GM12878 (cell line): ENCODE results near the gene ELN. TPM values are rescaled to one million over a fixed set of nuclear protein-coding genes. Genes with fewer than 3 reads are reported as not detected.

Source experiments
- ATAC-seq: fragments of 200-7000 bp; cut with Tn5 transposase; 3 replicates; pipeline ENCODE4 v1.9.1; 2020; ENCODE audit warnings: mild to moderate bottlenecking, moderate library complexity
- BruUV-seq: library from RNA; stranded (reverse); fragments of 400-500 nt; replicated peaks from 2 replicates; lab custom pipeline; 2021; lab: Mats Ljungman, UMichigan
- CTCF ChIA-PET: fragments of 300-600 bp; sonication (Branson Sonifier 250); formaldehyde crosslinking; extraction: SDS; loops from one replicate; lab custom pipeline; 2021; ENCODE audit warnings: inconsistent platforms; lab: Yijun Ruan, JAX
- POLR2A ChIA-PET: fragments of 350-600 bp; formaldehyde crosslinking; extraction: SDS; loops from one replicate; lab custom pipeline; 2021; ENCODE audit warnings: inconsistent platforms; lab: Charles Lee
- RAD21 ChIA-PET: fragments of 300-600 bp; sonication (Branson Sonifier 250); formaldehyde crosslinking; loops from one replicate; lab custom pipeline; 2023; ENCODE audit warnings: antibody characterized with exemption; ENCODE audit not compliant: unreplicated experiment; lab: Charles Lee
- SMC1A ChIA-PET: fragments of 300-600 bp; sonication (Branson Sonifier 250); formaldehyde crosslinking; loops from one replicate; lab custom pipeline; 2023; ENCODE audit not compliant: unreplicated experiment, uncharacterized antibody; lab: Charles Lee
- DNase-seq: peaks from one replicate; pipeline ENCODE4 v3.0.0-alpha.2; 2011; ENCODE audit warnings: low read depth, low spot score
- FAIRE-seq: peaks from 3 replicates; lab custom pipeline; 2011; peaks lifted over from hg19 to GRCh38; lab: Jason Lieb, UNC
- H2AFZ ChIP-seq: 2 replicates; pipeline ENCODE4 v1.6.0; 2011; ENCODE audit warnings: low read depth, low read length, control low read depth; ENCODE audit not compliant: control insufficient read depth
- H3K27ac ChIP-seq: 2 replicates; pipeline ENCODE4 v1.5.1; 2011; ENCODE audit warnings: control low read depth; ENCODE audit not compliant: control insufficient read depth, insufficient read depth
- H3K27me3 ChIP-seq, 2 experiments: replicated peaks in 1 of 2; 2 replicates each; pipeline versions ENCODE4 v1.6.0 to v1.6.1; 2011; ENCODE audit warnings: low read length in 1 of 2; ENCODE audit not compliant: control insufficient read depth in 2 of 2, insufficient read depth in 2 of 2
- H3K36me3 ChIP-seq, 2 experiments: 2 replicates each; pipeline ENCODE4 v1.5.1; 2011; ENCODE audit warnings: low read length in 1 of 2; ENCODE audit not compliant: control insufficient read depth in 2 of 2, insufficient read depth in 2 of 2
- H3K4me1 ChIP-seq: 2 replicates; pipeline ENCODE4 v1.6.1; 2011; ENCODE audit warnings: mild to moderate bottlenecking, low read length, moderate library complexity, mixed read lengths; ENCODE audit not compliant: control insufficient read depth, insufficient read depth
- H3K4me2 ChIP-seq: 2 replicates; pipeline ENCODE4 v1.6.0; 2011; ENCODE audit warnings: control low read depth; ENCODE audit not compliant: control insufficient read depth, insufficient read depth
- H3K4me3 ChIP-seq: fragments of 200-600 bp; sonication (generic); 2 replicates; pipeline ENCODE4 v1.5.1; 2016
- H3K79me2 ChIP-seq: 2 replicates; pipeline ENCODE4 v1.6.0; 2011; ENCODE audit warnings: low read length; ENCODE audit not compliant: control insufficient read depth, insufficient read depth
- H3K9ac ChIP-seq: 2 replicates; pipeline ENCODE4 v1.8.0; 2011; ENCODE audit warnings: low read length, control low read depth, mixed read lengths; ENCODE audit not compliant: control insufficient read depth, insufficient read depth
- H3K9me3 ChIP-seq: replicated peaks from 3 replicates; pipeline ENCODE4 v1.5.1; 2011; ENCODE audit warnings: mild to moderate bottlenecking, low read length; ENCODE audit not compliant: control insufficient read depth, insufficient read depth
- H4K20me1 ChIP-seq: 2 replicates; pipeline ENCODE4 v1.6.0; 2011; ENCODE audit not compliant: control insufficient read depth, insufficient read depth
- JUND ChIP-seq: IDR thresholded peaks from 2 replicates; pipeline ENCODE4 v1.6.1; 2012; ENCODE audit warnings: low read depth, mild to moderate bottlenecking, low read length, improper control_type of control experiment, moderate library complexity
- KAT2A ChIP-seq: conservative IDR thresholded peaks from 2 replicates; pipeline ENCODE4 v1.6.1; 2011; ENCODE audit warnings: low read depth, low read length; ENCODE audit not compliant: control insufficient read depth
- NBN ChIP-seq: fragments of 450-650 bp; IDR thresholded peaks from 2 replicates; pipeline ENCODE4 v1.6.1; 2016
- NR2C2 ChIP-seq: IDR thresholded peaks from 2 replicates; pipeline ENCODE4 v1.6.1; 2011; ENCODE audit warnings: borderline replicate concordance, low read depth; ENCODE audit not compliant: control insufficient read depth, insufficient read length
- NR2F1 ChIP-seq: fragments of 450-650 bp; conservative IDR thresholded peaks from 2 replicates; pipeline ENCODE4 v1.6.1; 2017; ENCODE audit warnings: mild to moderate bottlenecking
- PML ChIP-seq: IDR thresholded peaks from 2 replicates; pipeline ENCODE4 v1.6.1; 2012; ENCODE audit warnings: low read length, inconsistent platforms
- POLR2AphosphoS2 ChIP-seq: IDR thresholded peaks from 2 replicates; pipeline ENCODE4 v1.6.1; 2011; ENCODE audit warnings: low read depth, mild to moderate bottlenecking, low read length, improper control_type of control experiment, moderate library complexity
- SPI1 ChIP-seq: IDR thresholded peaks from 2 replicates; pipeline ENCODE4 v1.6.1; 2011; ENCODE audit warnings: low read depth, mild to moderate bottlenecking, low read length, moderate library complexity, borderline replicate concordance; ENCODE audit not compliant: insufficient read depth
- WRNIP1 ChIP-seq: IDR thresholded peaks from 2 replicates; pipeline ENCODE4 v1.6.1; 2011; ENCODE audit warnings: low read depth, low read length, improper control_type of control experiment, borderline replicate concordance
- YY1 ChIP-seq: IDR thresholded peaks from 2 replicates; pipeline ENCODE4 v1.6.1; 2011; ENCODE audit warnings: low read depth, mild to moderate bottlenecking, low read length
- ZSCAN29 ChIP-seq: fragments of 450-650 bp; IDR thresholded peaks from 2 replicates; pipeline ENCODE4 v1.6.1; 2017; ENCODE audit warnings: mild to moderate bottlenecking, moderate library complexity
- WGBS: methylation state at CpG from one replicate; pipeline ENCODE4 v1.1.6; 2016; ENCODE audit warnings: low lambda C conversion rate; ENCODE audit not compliant: insufficient replicate concordance, insufficient coverage; ENCODE audit errors: missing lambda C conversion rate; 5-methylcytosine and 5-hydroxymethylcytosine counted together
- in situ Hi-C: fragments of 300-500 bp; cut with MboI; formaldehyde crosslinking; loops from 9 replicates; pipeline ENCODE4 v1.14.3; 2018; ENCODE audit warnings: mixed read lengths
- intact Hi-C: fragments of 100-400 bp; cut with micrococcal nuclease; formaldehyde crosslinking; loops from one replicate; pipeline ENCODE4 v1.14.2; 2022; ENCODE audit not compliant: unreplicated experiment
- polyA plus RNA-seq, 11 experiments: library from polyadenylated mRNA; depleted of rRNA in 4 of 11; unstranded in 6 of 11; stranded (reverse) in 5 of 11; fragments of >200 nt; fragmentation: Nextera tagmentation in 4 of 11; fragmentation: Illumina TruSeq in 1 of 11; extraction: Ambion mirVana in 4 of 11; extraction: Trizol in 1 of 11; gene quantifications; 1 replicate in 1 of 11; 2 replicates in 10 of 11; pipeline versions ENCODE4 v1.2.1 to v1.2.3, GENCODE V29; 2011 to 2016; ENCODE audit warnings: inconsistent platforms in 2 of 11, missing spikeins in 2 of 11, low read depth in 1 of 11
- total RNA-seq, 4 experiments: library from RNA; depleted of rRNA in 3 of 4; stranded (reverse); fragments of >200 nt in 3 of 4; fragmentation: Illumina TruSeq in 1 of 4; extraction: Trizol in 1 of 4; gene quantifications; 2 replicates each; pipeline versions ENCODE4 v1.2.1 to v1.2.3, GENCODE V29; 2013 to 2021
- TF ChIP-seq, protein P1 (sequence below): IDR thresholded peaks from 2 replicates; pipeline ENCODE4 v1.6.1; 2012; ENCODE audit warnings: low read depth, low read length, improper control_type of control experiment
- TF ChIP-seq, protein P2 (sequence below): fragments of 450-650 bp; conservative IDR thresholded peaks from 2 replicates; pipeline ENCODE4 v1.6.1; 2017; ENCODE audit warnings: mild to moderate bottlenecking, moderate library complexity
- TF ChIP-seq, protein P3 (sequence below): fragments of 450-650 bp; IDR thresholded peaks from 2 replicates; pipeline ENCODE4 v1.6.1; 2018; ENCODE audit warnings: mild to moderate bottlenecking, low read depth, moderate library complexity; ENCODE audit not compliant: partially characterized antibody
- TF ChIP-seq, protein P4 (sequence below): IDR thresholded peaks from 2 replicates; pipeline ENCODE4 v1.6.1; 2012; ENCODE audit warnings: low read length, inconsistent platforms

Gene ELN
- total and polyA plus RNA-seq, 10 of the 15 experiments (the other 5 are each of a cell fraction or from before 2014, with no cell fraction given) = 0.08 to 0.27 (median 0.23) TPM; not detected in 7

DNA sequence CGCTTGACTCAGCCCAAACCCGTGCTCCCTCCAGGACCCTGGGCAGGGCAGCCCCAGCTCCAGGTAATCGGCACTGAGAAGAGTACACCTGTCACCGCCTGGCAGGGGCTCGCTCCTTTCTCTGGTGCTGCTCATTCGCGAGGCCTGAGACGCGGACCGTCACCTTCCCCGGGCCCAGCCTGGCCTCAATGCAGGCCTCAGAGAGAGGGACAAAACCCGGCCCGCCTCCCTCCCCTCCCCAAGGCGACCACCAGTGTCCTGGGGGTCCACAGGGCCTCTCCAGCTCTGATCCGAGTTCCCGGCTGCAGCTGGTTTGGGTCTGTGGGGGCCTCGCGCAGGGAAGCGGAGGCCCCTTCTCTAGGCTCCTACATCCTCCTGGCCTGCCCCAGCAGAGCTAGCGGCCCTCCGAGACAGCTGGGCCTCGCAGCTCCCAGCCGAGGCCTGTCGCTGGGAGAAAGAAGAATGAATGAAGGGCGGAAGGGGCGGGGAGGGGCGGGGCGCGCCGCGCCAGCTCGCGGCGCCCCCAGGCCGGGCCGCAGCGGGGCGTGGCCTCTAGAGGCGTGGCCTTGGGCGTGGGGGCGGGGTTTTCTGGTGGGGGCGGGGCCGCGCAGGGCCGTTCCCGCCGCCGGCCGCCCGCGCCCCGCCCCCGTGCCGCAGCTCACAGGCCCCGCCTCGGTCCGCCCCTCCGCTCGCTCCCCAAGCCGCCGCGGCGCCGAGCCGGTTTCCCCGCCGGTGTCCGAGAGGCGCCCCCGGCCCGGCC, 55.3 kb downstream of the ELN start, which contains the start of gene LIMK1:
Gene LIMK1, plus strand, starts transcription at position 688 of the 760 bp plus-strand sequence. CDS start 187 bp downstream, outside the sequence.
- SMC1A ChIA-PET = interaction anchor here (1.1 to 2.6 kb wide), 2 partner anchors 11 to 17 kb away, joined by 3 to 10 read pairs; no protein-coding TSS in a partner anchor
- DNase-seq (no peak), FAIRE-seq (no peak), ATAC-seq (peak; percentile 81)
- Histone ChIP-seq H3K9me3 (no peaks in the 10 kb centered on the region), H2AFZ (peak within 1 kb of the TSS; percentile 54), H3K27me3 (no peaks in the 10 kb centered on the region), H3K4me2 (peak within 1 kb of the TSS; percentile 98), H3K27ac (peak within 1 kb of the TSS; percentile 63), H3K4me3 (peak within 1 kb of the TSS; percentile 94), H4K20me1 (no peaks in the 10 kb centered on the region), H3K4me1 (peaks cover 13% of the 10 kb centered on the region), H3K79me2 (peaks cover 5% of the 10 kb centered on the region; the same call in 1 of the 2 replicates), H3K9ac (peak within 1 kb of the TSS; percentile 84), H3K36me3 (peaks cover 0 to 8% of the 10 kb centered on the region in 2 experiments; a peak in 1 of 4 replicates)
- 29% methylated on average over 35 of the region's 71 CpGs for WGBS
- in situ Hi-C loops = loop anchor here (10.0 kb wide), 1 partner anchor 92 kb away; the partner anchor contains the start of gene EIF4H
- intact Hi-C loops = loop anchor here (1.0 kb wide), 1 partner anchor 91 kb away; the partner anchor contains the start of gene EIF4H
- CTCF ChIA-PET = interaction anchor here (0.6 to 1.1 kb wide), 2 partner anchors 17 to 19 kb away, joined by 3 to 4 read pairs; no protein-coding TSS in a partner anchor
- RAD21 ChIA-PET = interaction anchor here (0.8 to 1.9 kb wide), 5 partner anchors 9 to 318 kb away, joined by 3 to 12 read pairs (median 5); no protein-coding TSS in a partner anchor
- BruUV-seq = no TSS peak
- POLR2A ChIA-PET = interaction anchor here (0.7 to 2.3 kb wide), 6 partner anchors 9 to 187 kb away, joined by 3 to 18 read pairs (median 6); no protein-coding TSS in a partner anchor
- TF ChIP-seq YY1 (no peak), NR2F1 (no peak), KAT2A (no peak), WRNIP1 (no peak), NR2C2 (no peak), ZSCAN29 (no peak), POLR2AphosphoS2 (no peak), PML (no peak), SPI1 (no peak), NBN (no peak), JUND (no peak)
- TF ChIP-seq, protein P1, sequence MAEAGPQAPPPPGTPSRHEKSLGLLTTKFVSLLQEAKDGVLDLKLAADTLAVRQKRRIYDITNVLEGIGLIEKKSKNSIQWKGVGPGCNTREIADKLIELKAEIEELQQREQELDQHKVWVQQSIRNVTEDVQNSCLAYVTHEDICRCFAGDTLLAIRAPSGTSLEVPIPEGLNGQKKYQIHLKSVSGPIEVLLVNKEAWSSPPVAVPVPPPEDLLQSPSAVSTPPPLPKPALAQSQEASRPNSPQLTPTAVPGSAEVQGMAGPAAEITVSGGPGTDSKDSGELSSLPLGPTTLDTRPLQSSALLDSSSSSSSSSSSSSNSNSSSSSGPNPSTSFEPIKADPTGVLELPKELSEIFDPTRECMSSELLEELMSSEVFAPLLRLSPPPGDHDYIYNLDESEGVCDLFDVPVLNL = no peak
- TF ChIP-seq, protein P2, sequence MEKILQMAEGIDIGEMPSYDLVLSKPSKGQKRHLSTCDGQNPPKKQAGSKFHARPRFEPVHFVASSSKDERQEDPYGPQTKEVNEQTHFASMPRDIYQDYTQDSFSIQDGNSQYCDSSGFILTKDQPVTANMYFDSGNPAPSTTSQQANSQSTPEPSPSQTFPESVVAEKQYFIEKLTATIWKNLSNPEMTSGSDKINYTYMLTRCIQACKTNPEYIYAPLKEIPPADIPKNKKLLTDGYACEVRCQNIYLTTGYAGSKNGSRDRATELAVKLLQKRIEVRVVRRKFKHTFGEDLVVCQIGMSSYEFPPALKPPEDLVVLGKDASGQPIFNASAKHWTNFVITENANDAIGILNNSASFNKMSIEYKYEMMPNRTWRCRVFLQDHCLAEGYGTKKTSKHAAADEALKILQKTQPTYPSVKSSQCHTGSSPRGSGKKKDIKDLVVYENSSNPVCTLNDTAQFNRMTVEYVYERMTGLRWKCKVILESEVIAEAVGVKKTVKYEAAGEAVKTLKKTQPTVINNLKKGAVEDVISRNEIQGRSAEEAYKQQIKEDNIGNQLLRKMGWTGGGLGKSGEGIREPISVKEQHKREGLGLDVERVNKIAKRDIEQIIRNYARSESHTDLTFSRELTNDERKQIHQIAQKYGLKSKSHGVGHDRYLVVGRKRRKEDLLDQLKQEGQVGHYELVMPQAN = peak; percentile 50; the same call in 1 of the 2 replicates
- TF ChIP-seq, protein P3, sequence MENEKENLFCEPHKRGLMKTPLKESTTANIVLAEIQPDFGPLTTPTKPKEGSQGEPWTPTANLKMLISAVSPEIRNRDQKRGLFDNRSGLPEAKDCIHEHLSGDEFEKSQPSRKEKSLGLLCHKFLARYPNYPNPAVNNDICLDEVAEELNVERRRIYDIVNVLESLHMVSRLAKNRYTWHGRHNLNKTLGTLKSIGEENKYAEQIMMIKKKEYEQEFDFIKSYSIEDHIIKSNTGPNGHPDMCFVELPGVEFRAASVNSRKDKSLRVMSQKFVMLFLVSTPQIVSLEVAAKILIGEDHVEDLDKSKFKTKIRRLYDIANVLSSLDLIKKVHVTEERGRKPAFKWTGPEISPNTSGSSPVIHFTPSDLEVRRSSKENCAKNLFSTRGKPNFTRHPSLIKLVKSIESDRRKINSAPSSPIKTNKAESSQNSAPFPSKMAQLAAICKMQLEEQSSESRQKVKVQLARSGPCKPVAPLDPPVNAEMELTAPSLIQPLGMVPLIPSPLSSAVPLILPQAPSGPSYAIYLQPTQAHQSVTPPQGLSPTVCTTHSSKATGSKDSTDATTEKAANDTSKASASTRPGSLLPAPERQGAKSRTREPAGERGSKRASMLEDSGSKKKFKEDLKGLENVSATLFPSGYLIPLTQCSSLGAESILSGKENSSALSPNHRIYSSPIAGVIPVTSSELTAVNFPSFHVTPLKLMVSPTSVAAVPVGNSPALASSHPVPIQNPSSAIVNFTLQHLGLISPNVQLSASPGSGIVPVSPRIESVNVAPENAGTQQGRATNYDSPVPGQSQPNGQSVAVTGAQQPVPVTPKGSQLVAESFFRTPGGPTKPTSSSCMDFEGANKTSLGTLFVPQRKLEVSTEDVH = no peak
- TF ChIP-seq, protein P4, sequence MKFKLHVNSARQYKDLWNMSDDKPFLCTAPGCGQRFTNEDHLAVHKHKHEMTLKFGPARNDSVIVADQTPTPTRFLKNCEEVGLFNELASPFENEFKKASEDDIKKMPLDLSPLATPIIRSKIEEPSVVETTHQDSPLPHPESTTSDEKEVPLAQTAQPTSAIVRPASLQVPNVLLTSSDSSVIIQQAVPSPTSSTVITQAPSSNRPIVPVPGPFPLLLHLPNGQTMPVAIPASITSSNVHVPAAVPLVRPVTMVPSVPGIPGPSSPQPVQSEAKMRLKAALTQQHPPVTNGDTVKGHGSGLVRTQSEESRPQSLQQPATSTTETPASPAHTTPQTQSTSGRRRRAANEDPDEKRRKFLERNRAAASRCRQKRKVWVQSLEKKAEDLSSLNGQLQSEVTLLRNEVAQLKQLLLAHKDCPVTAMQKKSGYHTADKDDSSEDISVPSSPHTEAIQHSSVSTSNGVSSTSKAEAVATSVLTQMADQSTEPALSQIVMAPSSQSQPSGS = no peak
